Kidney epithelial cell (primary cell): ENCODE measurements around the gene EID3. TPM values are rescaled to one million over a fixed set of nuclear protein-coding genes. Genes with fewer than 3 reads are reported as not detected.

Experiments used
- DNase-seq: peaks from one replicate; pipeline ENCODE4 v3.0.0-alpha.2; 2010; ENCODE audit warnings: low read depth
- H3K27me3 ChIP-seq: 2 replicates; pipeline ENCODE4 v1.6.0; 2011; ENCODE audit warnings: low read length; ENCODE audit not compliant: control insufficient read depth, insufficient read depth
- H3K36me3 ChIP-seq: 2 replicates; pipeline ENCODE4 v1.5.1; 2011; ENCODE audit warnings: low read length; ENCODE audit not compliant: control insufficient read depth, insufficient read depth
- H3K4me3 ChIP-seq: 2 replicates; pipeline ENCODE4 v1.5.1; 2011; ENCODE audit warnings: low read depth, mild to moderate bottlenecking, control low read depth, low read length
- CTCF ChIP-seq: IDR thresholded peaks from 2 replicates; pipeline ENCODE4 v1.5.1; 2011; ENCODE audit warnings: mild to moderate bottlenecking, moderate library complexity, low read length, control low read depth, inconsistent platforms; ENCODE audit not compliant: insufficient read depth, poor library complexity, severe bottlenecking
- total RNA-seq: library from RNA; depleted of rRNA; stranded (reverse); fragments of >200 nt; gene quantifications from 2 replicates; pipeline ENCODE4 v1.2.3, GENCODE V29; 2015

The EID3 gene
- total RNA-seq, 1 donor from 2014 or later = 2.9 TPM

- Histone ChIP-seq H3K27me3 (no peaks in the 10 kb centered on the region), H3K36me3 (peaks cover 3% of the 10 kb centered on the region), H3K4me3 (no peak overlapping the region)
- DNase-seq = no peak
- no peak for TF ChIP-seq CTCF
These were observed 38.6 kb downstream of the EID3 start for GRCh38 chr12:104342147-104342546.

- Histone ChIP-seq H3K36me3 (peaks cover 3% of the 10 kb centered on the region), H3K27me3 (no peaks in the 10 kb centered on the region), H3K4me3 (no peak overlapping the region)
- TF ChIP-seq CTCF = no peak
- no peak for DNase-seq
These were observed 39.2 kb downstream of the EID3 start for GRCh38 chr12:104342635-104343249.

- TF ChIP-seq CTCF = no peak
- Histone ChIP-seq H3K4me3 (no peak overlapping the region), H3K27me3 (no peaks in the 10 kb centered on the region), H3K36me3 (peaks cover 5% of the 10 kb centered on the region)
- no peak for DNase-seq
These were observed 41.1 kb downstream of the EID3 start for GRCh38 chr12:104344682-104345081.

GRCh38 chr12:104345234-104346066 lies 41.9 kb downstream of the EID3 start:
- TF ChIP-seq CTCF = no peak
- Histone ChIP-seq H3K36me3 (peaks cover 5% of the 10 kb centered on the region), H3K4me3 (no peak overlapping the region), H3K27me3 (no peaks in the 10 kb centered on the region)
- DNase-seq = no peak

- H3K4me3 ChIP-seq = no peak overlapping the region
- DNase-seq = no peak
- no peaks in the 10 kb centered on the region for H3K27me3 ChIP-seq
- TF ChIP-seq CTCF = no peak
- H3K36me3 ChIP-seq = peaks cover 4% of the 10 kb centered on the region
These were observed 44.0 kb downstream of the EID3 start for GRCh38 chr12:104347374-104348075.
